Measurements from ENCODE around the gene PIP5K1C. TPM values are rescaled to one million over a fixed set of nuclear protein-coding genes. Genes with fewer than 3 reads are reported as not detected.
"Not testable (repeated sequence)": the region's sequence is repeated elsewhere in the genome, so short reads cannot be mapped to it uniquely, and the experiment has no call there.

PIP5K1C gene
- total and polyA plus RNA-seq, 7 experiments from 2014 or later: 6.8 to 32.4 (median 21.8) TPM

DNA sequence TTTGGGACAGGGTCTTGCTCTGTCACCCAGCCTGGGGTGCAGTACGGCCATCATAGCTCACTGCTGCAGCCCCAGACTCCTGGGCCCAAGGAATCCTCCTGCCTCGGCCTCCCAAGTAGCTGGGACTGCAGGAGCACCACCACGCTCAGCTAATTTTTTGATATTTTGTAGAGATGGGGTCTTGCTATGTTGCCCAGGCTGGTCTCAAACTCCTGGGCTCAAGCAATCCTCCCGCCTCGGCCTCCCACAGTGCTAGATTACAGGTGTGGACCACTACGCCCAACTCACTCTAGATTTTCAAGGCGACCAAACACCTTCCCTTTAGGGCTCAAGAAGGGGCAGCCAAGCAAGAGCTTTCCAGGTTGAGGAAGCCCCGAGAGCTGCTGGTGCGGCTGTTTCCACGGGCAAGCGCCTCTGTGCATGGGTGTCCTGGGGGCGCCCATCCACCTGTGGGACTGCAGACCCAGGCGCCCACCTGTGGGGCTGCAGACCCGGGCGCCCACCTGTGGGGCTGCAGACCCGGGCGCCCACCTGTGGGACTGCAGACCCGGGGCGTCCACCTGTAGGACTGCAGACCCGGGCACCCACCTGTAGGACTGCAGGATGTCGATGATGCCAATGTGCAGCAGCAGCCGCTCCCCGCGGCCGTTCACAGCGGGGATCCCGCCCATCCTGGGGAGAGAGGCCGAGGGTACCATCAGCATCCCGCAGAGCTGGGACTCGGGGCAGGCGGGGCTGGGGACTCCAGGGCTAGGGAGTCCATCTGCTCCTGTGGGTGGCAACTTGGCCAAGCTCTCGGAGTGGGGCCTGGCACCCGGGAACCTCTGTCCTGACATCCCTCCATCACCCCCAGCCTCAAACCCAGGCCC is 52.0 kb downstream of the PIP5K1C start:
- peaks cover 0 to 6% (median 0%) of the 10 kb centered on the region in 5 donors for H3K36me3 Mint-ChIP-seq
- ATAC-seq (no peak), DNase-seq (no peak)
- intact Hi-C loops (cut with micrococcal nuclease): no loop called here
- Histone ChIP-seq H3K36me3 (ENCODE audit: control insufficient read depth in 2 of 3, insufficient read depth in 3 of 3, low read length in 3 of 3) (peaks cover 0 to 73% (median 0%) of the 10 kb centered on the region in 3 experiments), H3K4me3 (ENCODE audit: low read length) (no peak overlapping the region), H3K27me3 (ENCODE audit: control insufficient read depth in 2 of 2, insufficient read depth in 2 of 2, low read length in 2 of 2) (no peaks in the 10 kb centered on the region), H3K4me1 (ENCODE audit: control insufficient read depth in 2 of 2, insufficient read depth in 2 of 2, low read length in 2 of 2) (no peaks in the 10 kb centered on the region), H3K9me3 (ENCODE audit: control insufficient read depth in 2 of 3, low read length in 3 of 3) (no peaks in the 10 kb centered on the region), H3K27ac (ENCODE audit: low read depth, low read length) (no peak overlapping the region)
- H3K4me3 Mint-ChIP-seq: no peak overlapping the region
- ChIA-PET CTCF (interaction anchor here (0.7 kb wide), 1 partner anchor 92 kb away, joined by 4 read pairs; no protein-coding TSS in a partner anchor), POLR2A (no interaction called here)
- H3K27me3 Mint-ChIP-seq: no peaks in the 10 kb centered on the region
- H3K27ac Mint-ChIP-seq: no peak overlapping the region
- no peaks in the 10 kb centered on the region for H3K9me3 Mint-ChIP-seq
- H3K4me1 Mint-ChIP-seq: peaks cover 0 to 2% (median 0%) of the 10 kb centered on the region in 7 donors

DNA sequence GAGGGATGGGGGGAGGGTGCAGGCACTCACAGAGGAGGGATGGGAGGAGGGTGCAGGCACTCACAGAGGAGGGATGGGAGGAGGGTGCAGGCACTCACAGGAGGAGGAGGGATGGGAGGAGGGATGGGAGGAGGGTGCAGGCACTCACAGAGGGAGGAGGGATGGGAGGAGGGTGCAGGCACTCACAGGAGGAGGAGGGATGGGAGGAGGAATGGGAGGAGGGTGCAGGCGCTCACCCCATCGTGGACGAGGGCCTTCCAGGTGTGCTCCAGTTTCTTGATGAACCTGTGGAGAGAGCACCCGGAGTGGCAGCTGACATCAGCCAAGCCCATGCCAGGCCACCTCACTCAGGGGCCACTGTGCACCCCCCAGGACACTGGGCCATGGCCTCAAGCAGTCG is 53.2 kb downstream of the PIP5K1C start:
- H3K9me3 Mint-ChIP-seq; H3K4me1 ChIP-seq (ENCODE audit: control insufficient read depth in 2 of 2, insufficient read depth in 2 of 2, low read length in 2 of 2); H3K27ac Mint-ChIP-seq; H3K27me3 Mint-ChIP-seq; intact Hi-C loops (cut with micrococcal nuclease); CTCF ChIA-PET; H3K4me3 ChIP-seq (ENCODE audit: low read length); H3K9me3 ChIP-seq (ENCODE audit: control insufficient read depth in 2 of 3, low read length in 3 of 3); H3K27ac ChIP-seq (ENCODE audit: low read depth, low read length); H3K27me3 ChIP-seq (ENCODE audit: control insufficient read depth in 2 of 2, insufficient read depth in 2 of 2, low read length in 2 of 2); H3K4me3 Mint-ChIP-seq; H3K4me1 Mint-ChIP-seq; DNase-seq; POLR2A ChIA-PET; ATAC-seq: not testable (repeated sequence)
- peaks cover 0 to 71% (median 0%) of the 10 kb centered on the region in 3 experiments for H3K36me3 ChIP-seq (ENCODE audit: control insufficient read depth in 2 of 3, insufficient read depth in 3 of 3, low read length in 3 of 3)
- H3K36me3 Mint-ChIP-seq: peaks cover 0 to 10% (median 0%) of the 10 kb centered on the region in 5 donors

DNA sequence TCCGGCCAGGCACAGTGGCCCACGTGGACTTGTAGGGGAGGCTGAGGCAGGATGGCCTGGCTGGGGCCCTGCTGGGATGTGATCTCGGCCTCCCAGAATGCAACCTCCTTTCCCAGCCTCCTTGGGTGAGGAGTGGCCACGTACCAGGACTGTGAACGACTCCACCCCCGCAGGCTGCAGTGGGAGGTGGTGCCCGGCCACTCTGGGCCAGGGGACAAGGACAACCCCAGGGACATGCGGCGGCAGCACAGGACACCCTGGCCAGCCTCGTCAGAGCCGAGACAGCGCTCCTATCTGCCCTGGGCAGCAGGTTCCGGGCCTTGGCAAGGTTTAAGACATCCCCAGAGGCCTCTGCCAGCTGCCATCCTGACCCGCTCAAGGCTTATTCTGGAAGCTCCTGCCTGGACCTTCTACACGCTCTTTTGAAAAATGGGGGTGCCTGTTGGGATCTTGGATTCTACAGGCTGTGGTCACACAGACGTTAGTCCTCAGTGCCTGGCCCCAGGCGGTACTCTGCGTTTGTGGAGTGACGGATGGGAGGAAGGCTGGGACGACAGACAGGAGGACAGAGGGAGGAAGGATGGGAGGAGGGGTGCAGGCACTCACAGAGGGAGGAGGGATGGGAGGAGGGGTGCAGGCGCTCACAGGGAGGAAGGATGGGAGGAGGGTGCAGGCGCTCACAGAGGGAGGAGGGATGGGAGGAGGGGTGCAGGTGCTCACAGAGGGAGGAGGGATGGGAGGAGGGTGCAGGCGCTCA is 53.8 kb downstream of the PIP5K1C start:
- Mint-ChIP-seq H3K4me3 (no peak overlapping the region), H3K36me3 (peaks cover 0 to 10% (median 0%) of the 10 kb centered on the region in 5 donors), H3K4me1 (peaks cover 0 to 2% (median 0%) of the 10 kb centered on the region in 7 donors), H3K27ac (peak overlapping the region in 1 of 9 donors; percentile 41), H3K27me3 (no peaks in the 10 kb centered on the region), H3K9me3 (no peaks in the 10 kb centered on the region)
- ATAC-seq (no peak), DNase-seq (no peak)
- ChIA-PET CTCF (no interaction called here), POLR2A (no interaction called here)
- intact Hi-C loops (cut with micrococcal nuclease): no loop called here
- peaks cover 0 to 71% (median 0%) of the 10 kb centered on the region in 3 experiments for H3K36me3 ChIP-seq (ENCODE audit: control insufficient read depth in 2 of 3, insufficient read depth in 3 of 3, low read length in 3 of 3)
- no peak overlapping the region for H3K27ac ChIP-seq (ENCODE audit: low read depth, low read length)
- no peaks in the 10 kb centered on the region for H3K9me3 ChIP-seq (ENCODE audit: control insufficient read depth in 2 of 3, low read length in 3 of 3)
- no peaks in the 10 kb centered on the region for H3K4me1 ChIP-seq (ENCODE audit: control insufficient read depth in 2 of 2, insufficient read depth in 2 of 2, low read length in 2 of 2)
- no peak overlapping the region for H3K4me3 ChIP-seq (ENCODE audit: low read length)
- no peaks in the 10 kb centered on the region for H3K27me3 ChIP-seq (ENCODE audit: control insufficient read depth in 2 of 2, insufficient read depth in 2 of 2, low read length in 2 of 2)

DNA sequence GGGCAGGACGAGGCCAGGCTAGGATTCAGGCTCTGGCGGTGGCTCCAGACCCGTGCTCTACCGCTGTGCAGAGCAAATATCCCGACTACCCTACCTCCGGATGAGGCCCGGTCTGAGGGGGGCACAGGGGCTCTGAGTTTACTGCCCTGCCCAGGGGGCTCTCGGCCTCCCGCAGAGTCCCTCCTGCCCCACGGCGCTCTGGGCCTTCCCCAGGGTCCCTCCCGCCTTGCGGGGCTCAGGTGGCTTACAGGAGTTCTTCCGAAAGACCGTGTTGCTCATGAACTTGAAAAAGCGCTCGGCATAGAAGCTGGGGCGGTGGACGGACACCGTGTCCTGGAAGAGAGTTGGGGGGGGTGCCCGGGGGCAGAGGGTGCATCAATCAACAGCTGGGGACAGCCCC is 54.5 kb downstream of the PIP5K1C start:
- H3K4me3 ChIP-seq (ENCODE audit: low read length): no peak overlapping the region
- POLR2A ChIA-PET: no interaction called here
- no peaks in the 10 kb centered on the region for H3K27me3 Mint-ChIP-seq

DNA sequence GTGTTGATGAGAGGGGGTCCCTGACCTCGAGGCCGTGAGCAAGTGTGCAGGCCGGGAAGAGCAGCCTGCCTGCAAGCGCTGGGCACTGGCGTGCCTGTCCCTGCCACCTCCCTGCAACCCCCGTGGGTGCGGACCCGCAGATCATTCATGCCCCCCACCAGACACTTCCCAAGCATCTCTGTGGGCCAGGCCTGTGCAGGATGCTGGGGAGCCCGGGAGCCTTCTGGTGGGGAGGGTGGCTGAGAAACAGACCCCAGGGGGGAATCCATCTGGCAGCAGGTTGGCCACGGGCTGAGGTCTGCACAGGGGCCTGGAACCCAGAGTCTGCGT is 55.2 kb downstream of the PIP5K1C start:
- Mint-ChIP-seq H3K27me3 (no peaks in the 10 kb centered on the region), H3K4me1 (peaks cover 0 to 2% (median 0%) of the 10 kb centered on the region in 7 donors), H3K36me3 (peaks cover 0 to 5% (median 0%) of the 10 kb centered on the region in 5 donors), H3K27ac (no peak overlapping the region), H3K4me3 (no peak overlapping the region), H3K9me3 (no peaks in the 10 kb centered on the region)
- H3K27me3 ChIP-seq (ENCODE audit: control insufficient read depth in 2 of 2, insufficient read depth in 2 of 2, low read length in 2 of 2): no peaks in the 10 kb centered on the region
- DNase-seq (no peak), ATAC-seq (no peak)
- CTCF ChIA-PET: interaction anchor here (1.6 kb wide), 1 partner anchor 100 kb away, joined by 3 read pairs; no protein-coding TSS in a partner anchor
- no peaks in the 10 kb centered on the region for H3K9me3 ChIP-seq (ENCODE audit: control insufficient read depth in 2 of 3, low read length in 3 of 3)
- POLR2A ChIA-PET: no interaction called here
- no peaks in the 10 kb centered on the region for H3K4me1 ChIP-seq (ENCODE audit: control insufficient read depth in 2 of 2, insufficient read depth in 2 of 2, low read length in 2 of 2)
- no peak overlapping the region for H3K27ac ChIP-seq (ENCODE audit: low read depth, low read length)
- intact Hi-C loops (cut with micrococcal nuclease): no loop called here
- no peak overlapping the region for H3K4me3 ChIP-seq (ENCODE audit: low read length)
- peaks cover 0 to 65% (median 0%) of the 10 kb centered on the region in 3 experiments for H3K36me3 ChIP-seq (ENCODE audit: control insufficient read depth in 2 of 3, insufficient read depth in 3 of 3, low read length in 3 of 3)

More for the DNA sequence above, 54.5 kb downstream of the PIP5K1C start:
- no peaks in the 10 kb centered on the region for H3K27me3 ChIP-seq (ENCODE audit: control insufficient read depth in 2 of 2, insufficient read depth in 2 of 2, low read length in 2 of 2)
- no peak overlapping the region for H3K27ac Mint-ChIP-seq
- H3K4me3 Mint-ChIP-seq: no peak overlapping the region
- peaks cover 0 to 5% (median 0%) of the 10 kb centered on the region in 5 donors for H3K36me3 Mint-ChIP-seq
- no peak overlapping the region for H3K27ac ChIP-seq (ENCODE audit: low read depth, low read length)
- no peak for DNase-seq
- intact Hi-C loops (cut with micrococcal nuclease): no loop called here
- H3K4me1 ChIP-seq (ENCODE audit: control insufficient read depth in 2 of 2, insufficient read depth in 2 of 2, low read length in 2 of 2): no peaks in the 10 kb centered on the region
- ATAC-seq: no peak
- H3K9me3 ChIP-seq (ENCODE audit: control insufficient read depth in 2 of 3, low read length in 3 of 3): no peaks in the 10 kb centered on the region
- no peaks in the 10 kb centered on the region for H3K9me3 Mint-ChIP-seq
- peaks cover 0 to 69% (median 0%) of the 10 kb centered on the region in 3 experiments for H3K36me3 ChIP-seq (ENCODE audit: control insufficient read depth in 2 of 3, insufficient read depth in 3 of 3, low read length in 3 of 3)
- peaks cover 0 to 2% (median 0%) of the 10 kb centered on the region in 7 donors for H3K4me1 Mint-ChIP-seq
- CTCF ChIA-PET: no interaction called here

DNA sequence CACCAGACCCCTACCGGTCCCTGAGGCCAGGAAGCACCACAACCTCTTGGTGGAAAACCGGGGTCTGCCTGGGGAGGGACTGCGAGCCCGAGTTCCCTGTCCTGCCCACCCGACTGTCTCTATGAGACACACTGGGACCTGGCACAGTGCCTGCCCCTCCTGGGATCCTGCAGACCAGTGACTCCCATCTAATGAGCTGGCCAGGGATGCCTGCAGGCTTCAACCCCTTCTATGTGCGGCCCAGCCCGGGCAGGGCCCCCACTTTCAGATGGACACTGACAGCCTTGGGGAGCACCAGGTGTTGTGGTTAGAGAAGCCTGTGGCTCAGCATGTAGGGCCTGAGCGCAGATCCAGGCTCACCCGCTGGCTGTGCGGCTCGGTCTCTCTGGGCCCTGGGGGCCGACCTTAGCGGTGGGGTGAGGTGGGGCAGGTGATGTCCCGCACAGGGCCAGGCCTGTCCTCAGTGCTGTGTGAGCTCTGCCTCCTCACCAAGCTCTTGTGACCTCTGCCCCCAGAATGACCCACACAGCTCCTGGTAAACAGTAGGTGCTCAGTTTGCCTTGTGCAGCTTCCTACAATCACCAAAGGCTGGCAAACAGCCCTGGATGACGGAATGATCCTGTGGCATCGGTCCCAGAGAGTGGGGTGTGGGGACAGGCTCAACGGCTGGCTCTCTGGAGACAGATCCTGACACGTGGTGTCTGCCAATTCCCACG is 55.8 kb downstream of the PIP5K1C start:
- no peaks in the 10 kb centered on the region for H3K9me3 ChIP-seq (ENCODE audit: control insufficient read depth in 2 of 3, low read length in 3 of 3)
- no peak overlapping the region for H3K4me3 ChIP-seq (ENCODE audit: low read length)
- H3K4me1 ChIP-seq (ENCODE audit: control insufficient read depth in 2 of 2, insufficient read depth in 2 of 2, low read length in 2 of 2): no peaks in the 10 kb centered on the region
- H3K27me3 ChIP-seq (ENCODE audit: control insufficient read depth in 2 of 2, insufficient read depth in 2 of 2, low read length in 2 of 2): no peaks in the 10 kb centered on the region
- H3K27ac Mint-ChIP-seq: no peak overlapping the region
- ChIA-PET CTCF (interaction anchor here (1.6 kb wide), 1 partner anchor 99 kb away, joined by 3 read pairs; no protein-coding TSS in a partner anchor), POLR2A (no interaction called here)
- intact Hi-C loops (cut with micrococcal nuclease): no loop called here
- no peak overlapping the region for H3K27ac ChIP-seq (ENCODE audit: low read depth, low read length)
- H3K36me3 Mint-ChIP-seq: peaks cover 0 to 9% (median 0%) of the 10 kb centered on the region in 5 donors
- peaks cover 0 to 2% (median 0%) of the 10 kb centered on the region in 7 donors for H3K4me1 Mint-ChIP-seq
- DNase-seq: no peak
- no peaks in the 10 kb centered on the region for H3K9me3 Mint-ChIP-seq
- no peak overlapping the region for H3K4me3 Mint-ChIP-seq
- no peak for ATAC-seq
- H3K27me3 Mint-ChIP-seq: no peaks in the 10 kb centered on the region
- H3K36me3 ChIP-seq (ENCODE audit: control insufficient read depth in 2 of 3, insufficient read depth in 3 of 3, low read length in 3 of 3): peaks cover 0 to 67% (median 0%) of the 10 kb centered on the region in 3 experiments

All from naive thymus-derived CD4-positive, alpha-beta T cell (primary cell).